ENCODE results near the gene NCL.
A peak's percentile ranks its signal among the peaks of the same experiment; 100 is the strongest.

NCL gene

GRCh38 chr2:231463698-231464575 lies at the start of gene NCL:
Gene NCL (minus strand): TSS chr2:231464484. CDS start chr2:231464353, 131 bp downstream.
- peak; percentile 70 to 90 (median 84) for DNase-seq

GRCh38 chr2:231513746-231514224 lies 49.5 kb upstream of the NCL start:
- DNase-seq, result no peak

GRCh38 chr2:231512222-231512621 lies 47.9 kb upstream of the NCL start:
- no peak for DNase-seq

GRCh38 chr2:231503766-231504165 lies 39.5 kb upstream of the NCL start:
- no peak for DNase-seq

GRCh38 chr2:231502596-231502995 lies 38.3 kb upstream of the NCL start:
- DNase-seq, result no peak

- no peak for DNase-seq
Measured at GRCh38 chr2:231497651-231498050, 33.4 kb upstream of the NCL start.

- DNase-seq, result no peak
Measured at GRCh38 chr2:231494669-231495068, 30.4 kb upstream of the NCL start.

GRCh38 chr2:231490801-231491200 lies 26.5 kb upstream of the NCL start:
- DNase-seq, result no peak

GRCh38 chr2:231489990-231490389 lies 25.7 kb upstream of the NCL start:
- no peak for DNase-seq

GRCh38 chr2:231488331-231488730 lies 24.0 kb upstream of the NCL start:
- DNase-seq, result no peak

GRCh38 chr2:231486851-231487596 lies 22.7 kb upstream of the NCL start:
- no peak for DNase-seq

GRCh38 chr2:231483398-231484329 lies 19.4 kb upstream of the NCL start:
- peak in 2 of 4 experiments; percentile 23 to 28 for DNase-seq

GRCh38 chr2:231482806-231483391 lies 18.6 kb upstream of the NCL start:
- peak; percentile 32 to 65 (median 48) for DNase-seq

GRCh38 chr2:231480781-231481180 lies 16.5 kb upstream of the NCL start:
- no peak for DNase-seq

GRCh38 chr2:231479455-231479854 lies 15.2 kb upstream of the NCL start:
- DNase-seq, result no peak

GRCh38 chr2:231476920-231477319 lies 12.6 kb upstream of the NCL start:
- no peak for DNase-seq

GRCh38 chr2:231475965-231476364 lies 11.7 kb upstream of the NCL start:
- DNase-seq, result no peak

GRCh38 chr2:231472816-231473215 lies 8.5 kb upstream of the NCL start:
- no peak for DNase-seq

- DNase-seq, result no peak
Measured at GRCh38 chr2:231470246-231470900, 6.1 kb upstream of the NCL start.

GRCh38 chr2:231469583-231469950 lies 5.3 kb upstream of the NCL start:
- no peak for DNase-seq

GRCh38 chr2:231467613-231468530 lies 3.6 kb upstream of the NCL start:
- no peak for DNase-seq

All from activated naive CD4-positive, alpha-beta T cell (primary cell).